HL-60 (cell line): ENCODE results near the gene KBTBD12.

Experiments used
- CTCF ChIP-seq: IDR thresholded peaks from one replicate; pipeline ENCODE4 v1.5.1; 2011; ENCODE audit warnings: low read length, control low read depth, inconsistent platforms; ENCODE audit not compliant: insufficient read depth
- REST ChIP-seq: IDR thresholded peaks from 2 replicates; pipeline ENCODE4 v1.6.1; 2012; ENCODE audit warnings: low read depth; ENCODE audit not compliant: insufficient replicate concordance

DNA sequence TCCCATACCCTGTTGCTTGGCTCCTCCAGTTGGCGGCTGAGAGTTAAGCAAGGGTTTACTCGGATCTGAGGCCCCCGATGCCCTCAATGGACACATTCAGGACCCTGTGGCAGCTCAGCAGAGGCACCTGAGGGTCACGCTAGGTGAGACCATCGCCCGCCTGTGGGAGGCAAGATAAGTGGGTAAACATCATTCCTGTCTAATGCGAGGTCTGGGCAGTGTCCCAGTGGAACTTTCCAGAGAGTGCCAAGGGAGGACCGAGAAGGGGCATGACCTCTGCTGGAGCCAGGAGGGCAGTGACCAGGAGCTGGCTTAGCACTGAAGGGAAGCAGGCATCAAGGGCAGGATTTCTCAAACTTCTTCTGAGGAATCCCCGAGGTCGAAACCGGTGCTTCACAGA, 71.8 kb downstream of the KBTBD12 start:
- no peak for TF ChIP-seq REST
- TF ChIP-seq CTCF, result no peak
